Activated naive CD8-positive, alpha-beta T cell treated with anti-CD3 and anti-CD28 coated beads for 36 hours (primary cell): ENCODE results near the gene CDH11. TPM values are rescaled to one million over a fixed set of nuclear protein-coding genes. Genes with fewer than 3 reads are reported as not detected.

Experiments used
- DNase-seq: peaks from one replicate; pipeline ENCODE4 v3.0.0; 2021
- H3K27ac Mint-ChIP-seq: one replicate; pipeline ENCODE4 v1.8.0; 2022; ENCODE audit warnings: mild to moderate bottlenecking, moderate library complexity, mixed read lengths
- H3K27me3 Mint-ChIP-seq: one replicate; pipeline ENCODE4 v1.8.0; 2022; ENCODE audit warnings: mild to moderate bottlenecking, mixed read lengths
- H3K36me3 Mint-ChIP-seq: one replicate; pipeline ENCODE4 v1.8.0; 2021; ENCODE audit warnings: mild to moderate bottlenecking, mixed read lengths
- H3K4me1 Mint-ChIP-seq: one replicate; pipeline ENCODE4 v1.8.0; 2021; ENCODE audit warnings: mixed read lengths
- H3K4me3 Mint-ChIP-seq: one replicate; pipeline ENCODE4 v1.8.0; 2022; ENCODE audit warnings: mild to moderate bottlenecking, moderate library complexity, mixed read lengths
- H3K9me3 Mint-ChIP-seq: one replicate; pipeline ENCODE4 v1.8.0; 2022; ENCODE audit warnings: mixed read lengths
- total RNA-seq, 2 experiments: library from RNA; stranded (reverse); gene quantifications; one replicate each; pipeline ENCODE4 v1.2.3, GENCODE V29; 2021

Gene CDH11
- total RNA-seq, 2 experiments from 2014 or later, result not detected

DNA sequence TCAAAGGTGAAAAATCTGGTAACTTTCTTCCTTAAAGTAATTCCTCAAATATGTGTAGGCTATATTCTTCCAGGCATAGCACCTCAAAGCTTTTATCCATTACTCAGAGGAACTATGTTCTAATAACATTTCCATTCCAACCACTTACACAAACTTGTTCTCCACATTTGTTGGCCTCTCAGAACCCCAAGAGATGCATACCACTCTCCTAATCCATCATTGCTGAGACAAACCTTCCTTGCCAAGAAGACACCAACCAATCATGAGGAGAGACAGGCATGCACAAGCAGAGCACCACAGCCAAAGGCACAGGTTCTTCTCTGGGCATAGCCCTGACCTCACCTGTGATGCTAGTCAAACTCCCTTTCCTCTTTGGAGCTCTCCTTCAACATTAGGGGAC is 20.9 kb downstream of the CDH11 start:
- H3K4me1 Mint-ChIP-seq, result no peaks in the 10 kb centered on the region
- no peak for DNase-seq
- no peak overlapping the region for H3K27ac Mint-ChIP-seq
- no peaks in the 10 kb centered on the region for H3K27me3 Mint-ChIP-seq
- no peaks in the 10 kb centered on the region for H3K9me3 Mint-ChIP-seq
- H3K4me3 Mint-ChIP-seq, result no peak overlapping the region
- H3K36me3 Mint-ChIP-seq, result no peaks in the 10 kb centered on the region

DNA sequence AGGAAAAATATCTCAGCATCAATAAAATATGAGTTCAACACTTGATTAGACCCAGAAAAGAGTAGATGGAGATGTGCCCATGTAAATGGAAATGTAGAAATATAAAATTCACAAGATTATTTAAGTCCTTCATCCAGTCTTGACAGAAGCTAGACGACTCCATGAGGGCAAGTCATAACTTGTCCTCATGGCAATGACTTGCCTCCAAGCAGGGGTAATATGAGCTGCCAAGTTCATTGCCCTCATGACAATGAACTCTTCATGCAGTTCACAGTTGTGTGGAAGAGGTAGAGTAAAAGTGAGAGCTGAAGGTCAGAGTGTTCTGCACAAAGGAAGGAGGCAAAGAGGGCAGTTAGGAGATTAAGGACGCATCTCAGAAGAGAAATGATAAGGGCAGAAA is 22.3 kb downstream of the CDH11 start:
- no peak overlapping the region for H3K27ac Mint-ChIP-seq
- no peaks in the 10 kb centered on the region for H3K36me3 Mint-ChIP-seq
- no peak for DNase-seq
- H3K9me3 Mint-ChIP-seq, result no peaks in the 10 kb centered on the region
- no peaks in the 10 kb centered on the region for H3K27me3 Mint-ChIP-seq
- H3K4me1 Mint-ChIP-seq, result no peaks in the 10 kb centered on the region
- no peak overlapping the region for H3K4me3 Mint-ChIP-seq

- no peak overlapping the region for H3K4me3 Mint-ChIP-seq
- no peak overlapping the region for H3K27ac Mint-ChIP-seq
- no peaks in the 10 kb centered on the region for H3K4me1 Mint-ChIP-seq
- H3K27me3 Mint-ChIP-seq, result no peaks in the 10 kb centered on the region
- H3K36me3 Mint-ChIP-seq, result no peaks in the 10 kb centered on the region
- H3K9me3 Mint-ChIP-seq, result no peaks in the 10 kb centered on the region
- no peak for DNase-seq
Observed at GRCh38 chr16:65098916-65099315, 22.9 kb downstream of the CDH11 start.

- H3K4me3 Mint-ChIP-seq, result no peak overlapping the region
- H3K9me3 Mint-ChIP-seq, result no peaks in the 10 kb centered on the region
- H3K4me1 Mint-ChIP-seq, result no peaks in the 10 kb centered on the region
- no peak for DNase-seq
- no peaks in the 10 kb centered on the region for H3K27me3 Mint-ChIP-seq
- no peaks in the 10 kb centered on the region for H3K36me3 Mint-ChIP-seq
- no peak overlapping the region for H3K27ac Mint-ChIP-seq
Observed at GRCh38 chr16:65097296-65097695, 24.6 kb downstream of the CDH11 start.

DNA sequence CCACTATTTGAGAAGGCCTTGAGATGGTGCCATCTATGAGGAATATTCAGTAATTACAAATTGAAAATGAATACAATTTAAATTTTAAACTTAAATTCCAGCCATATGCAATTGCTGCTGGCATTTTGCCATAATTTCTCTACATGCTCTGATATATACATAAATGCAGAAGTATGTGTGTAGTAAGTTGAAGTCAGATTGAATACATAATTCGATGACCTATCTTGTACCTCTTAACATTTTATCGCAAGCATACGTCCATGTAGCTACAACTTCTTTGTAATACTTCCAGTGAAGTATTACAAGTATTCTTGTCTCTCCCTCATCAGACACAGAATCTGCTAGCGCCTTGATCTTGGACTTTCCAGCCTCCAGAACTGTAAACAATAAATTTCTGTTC is 26.0 kb downstream of the CDH11 start:
- Mint-ChIP-seq H3K36me3 (no peaks in the 10 kb centered on the region), H3K9me3 (no peaks in the 10 kb centered on the region), H3K4me3 (no peak overlapping the region), H3K27me3 (no peaks in the 10 kb centered on the region), H3K27ac (no peak overlapping the region), H3K4me1 (no peaks in the 10 kb centered on the region)
- no peak for DNase-seq

DNA sequence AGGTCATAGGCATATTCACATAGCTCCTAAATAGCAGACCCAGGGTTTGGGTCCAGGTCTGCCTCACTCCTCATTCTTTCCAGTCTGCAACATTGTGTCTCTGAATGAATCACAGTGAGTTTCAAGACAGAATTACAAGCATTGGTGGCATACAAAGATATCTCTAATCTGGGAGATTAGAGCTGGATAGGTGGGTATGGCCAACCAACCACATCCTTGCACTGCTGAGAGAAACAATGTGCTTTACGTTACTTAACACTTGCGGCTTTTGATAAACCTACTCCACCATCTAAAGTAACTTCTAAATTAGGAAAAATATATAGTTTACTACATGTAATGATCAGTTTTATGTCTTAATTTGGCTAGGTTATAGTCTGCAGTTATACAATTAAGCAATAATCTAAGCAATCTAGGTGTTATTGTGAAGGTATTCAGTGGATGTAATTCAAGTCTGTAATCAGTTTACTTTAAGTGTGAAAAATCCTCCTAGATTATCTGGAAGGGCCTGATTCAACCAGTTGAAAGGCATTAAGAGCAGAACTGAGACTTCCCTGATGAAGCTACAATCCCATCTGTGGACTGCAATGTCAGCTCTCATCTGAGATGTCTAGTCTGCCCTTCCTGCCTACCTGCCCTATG is 26.7 kb downstream of the CDH11 start:
- H3K4me3 Mint-ChIP-seq, result no peak overlapping the region
- H3K36me3 Mint-ChIP-seq, result no peaks in the 10 kb centered on the region
- H3K9me3 Mint-ChIP-seq, result no peaks in the 10 kb centered on the region
- H3K4me1 Mint-ChIP-seq, result no peaks in the 10 kb centered on the region
- H3K27ac Mint-ChIP-seq, result no peak overlapping the region
- no peaks in the 10 kb centered on the region for H3K27me3 Mint-ChIP-seq
- DNase-seq, result no peak

DNA sequence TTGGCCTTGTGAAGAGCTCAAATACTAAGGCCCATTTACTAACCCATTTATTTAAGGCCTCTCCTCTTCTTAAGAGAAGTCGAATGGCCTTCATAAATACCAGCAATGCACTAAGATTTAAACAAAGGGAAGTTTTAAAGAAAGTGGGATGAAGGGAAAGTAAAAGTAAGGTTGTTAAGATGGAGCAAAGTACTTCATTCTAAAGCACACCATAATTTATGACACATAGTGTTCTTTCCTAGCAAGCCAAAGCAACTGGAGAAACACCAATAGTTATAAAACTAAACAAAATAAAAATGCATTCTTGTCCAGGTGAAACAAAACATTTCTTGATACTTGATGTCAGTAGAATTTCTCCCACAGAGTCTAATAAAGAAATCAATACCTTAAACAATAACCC is 27.9 kb downstream of the CDH11 start:
- no peaks in the 10 kb centered on the region for H3K9me3 Mint-ChIP-seq
- H3K4me3 Mint-ChIP-seq, result no peak overlapping the region
- no peaks in the 10 kb centered on the region for H3K36me3 Mint-ChIP-seq
- DNase-seq, result no peak
- no peak overlapping the region for H3K27ac Mint-ChIP-seq
- no peaks in the 10 kb centered on the region for H3K4me1 Mint-ChIP-seq
- H3K27me3 Mint-ChIP-seq, result no peaks in the 10 kb centered on the region

- DNase-seq, result no peak
- Mint-ChIP-seq H3K27me3 (no peaks in the 10 kb centered on the region), H3K4me1 (no peaks in the 10 kb centered on the region), H3K36me3 (no peaks in the 10 kb centered on the region), H3K4me3 (no peak overlapping the region), H3K27ac (no peak overlapping the region), H3K9me3 (peaks cover 2% of the 10 kb centered on the region)
Observed at GRCh38 chr16:65083164-65083857, 38.6 kb downstream of the CDH11 start.

GRCh38 chr16:65079549-65079948 is 42.3 kb downstream of the CDH11 start:
- no peaks in the 10 kb centered on the region for H3K4me1 Mint-ChIP-seq
- DNase-seq, result no peak
- H3K27ac Mint-ChIP-seq, result no peak overlapping the region
- H3K4me3 Mint-ChIP-seq, result no peak overlapping the region
- H3K9me3 Mint-ChIP-seq, result peaks cover 5% of the 10 kb centered on the region
- no peaks in the 10 kb centered on the region for H3K27me3 Mint-ChIP-seq
- H3K36me3 Mint-ChIP-seq, result no peaks in the 10 kb centered on the region

- Mint-ChIP-seq H3K4me3 (no peak overlapping the region), H3K27me3 (no peaks in the 10 kb centered on the region), H3K4me1 (no peaks in the 10 kb centered on the region), H3K9me3 (peaks cover 5% of the 10 kb centered on the region), H3K36me3 (no peaks in the 10 kb centered on the region), H3K27ac (no peak overlapping the region)
- DNase-seq, result no peak
Observed at GRCh38 chr16:65077181-65077580, 44.7 kb downstream of the CDH11 start.

GRCh38 chr16:65075877-65076276 is 46.0 kb downstream of the CDH11 start:
- H3K4me1 Mint-ChIP-seq, result no peaks in the 10 kb centered on the region
- no peaks in the 10 kb centered on the region for H3K27me3 Mint-ChIP-seq
- H3K9me3 Mint-ChIP-seq, result peaks cover 4% of the 10 kb centered on the region
- DNase-seq, result no peak
- H3K36me3 Mint-ChIP-seq, result no peaks in the 10 kb centered on the region
- H3K27ac Mint-ChIP-seq, result no peak overlapping the region
- no peak overlapping the region for H3K4me3 Mint-ChIP-seq

GRCh38 chr16:65071433-65072311 is 50.2 kb downstream of the CDH11 start:
- H3K4me1 Mint-ChIP-seq, result no peaks in the 10 kb centered on the region
- no peak for DNase-seq
- H3K9me3 Mint-ChIP-seq, result peaks cover 3% of the 10 kb centered on the region
- no peak overlapping the region for H3K27ac Mint-ChIP-seq
- H3K27me3 Mint-ChIP-seq, result no peaks in the 10 kb centered on the region
- no peaks in the 10 kb centered on the region for H3K36me3 Mint-ChIP-seq
- no peak overlapping the region for H3K4me3 Mint-ChIP-seq

DNA sequence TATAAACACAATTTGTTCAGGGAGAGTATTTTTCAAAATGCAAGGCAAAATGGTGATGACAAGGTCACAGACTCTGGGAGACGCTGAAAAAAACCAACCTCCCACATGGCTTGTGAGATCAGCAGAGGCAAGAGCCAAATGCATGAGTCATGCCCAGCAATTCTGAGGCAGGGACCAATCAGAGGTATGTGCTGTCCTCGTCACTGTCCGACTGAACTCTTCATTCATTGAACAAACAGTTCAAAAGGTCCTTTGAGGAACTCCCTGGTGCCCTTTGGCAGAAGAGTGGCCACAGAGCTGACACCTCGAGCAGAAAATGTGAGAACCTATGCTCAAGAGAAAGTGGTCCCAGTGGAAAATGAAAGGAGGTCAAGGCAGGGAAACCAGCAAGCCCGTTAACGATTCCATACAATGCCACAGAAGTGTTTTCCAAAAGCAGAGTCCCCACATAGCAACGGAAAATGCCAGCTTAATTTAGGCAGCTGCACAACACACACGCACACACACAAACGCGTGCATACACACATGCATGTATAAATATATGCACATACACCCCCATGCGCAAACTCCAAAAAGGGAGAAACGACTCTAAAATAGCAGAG is 50.9 kb downstream of the CDH11 start:
- Mint-ChIP-seq H3K27ac (no peak overlapping the region), H3K4me1 (no peaks in the 10 kb centered on the region), H3K9me3 (peaks cover 3% of the 10 kb centered on the region), H3K36me3 (no peaks in the 10 kb centered on the region), H3K4me3 (no peak overlapping the region), H3K27me3 (no peaks in the 10 kb centered on the region)
- DNase-seq, result no peak

- Mint-ChIP-seq H3K27me3 (no peaks in the 10 kb centered on the region), H3K4me1 (no peaks in the 10 kb centered on the region), H3K36me3 (no peaks in the 10 kb centered on the region), H3K27ac (no peak overlapping the region), H3K9me3 (peaks cover 3% of the 10 kb centered on the region), H3K4me3 (no peak overlapping the region)
- DNase-seq, result no peak
Observed at GRCh38 chr16:65069766-65070165, 52.1 kb downstream of the CDH11 start.

DNA sequence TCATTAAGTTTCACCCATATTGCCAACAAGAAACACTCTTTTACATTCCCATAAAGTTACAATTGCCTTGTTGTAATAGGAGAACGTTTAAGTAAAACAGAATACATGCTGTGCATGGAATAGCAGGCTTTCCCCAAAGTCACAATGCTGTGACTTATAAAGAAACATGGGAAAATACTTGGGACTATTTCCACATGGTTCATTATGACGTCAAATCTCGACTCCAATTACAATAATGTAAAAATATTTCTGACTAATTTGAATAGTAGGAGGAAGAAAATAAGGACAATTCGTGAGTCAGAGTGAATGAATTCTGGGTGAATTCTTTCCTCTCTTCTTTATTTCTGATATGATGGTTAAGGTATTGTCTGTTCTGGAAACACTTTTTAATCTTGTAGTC is 52.8 kb downstream of the CDH11 start:
- H3K4me1 Mint-ChIP-seq, result no peaks in the 10 kb centered on the region

More for the DNA sequence above, 52.8 kb downstream of the CDH11 start:
- Mint-ChIP-seq H3K27ac (no peak overlapping the region), H3K4me3 (no peak overlapping the region), H3K36me3 (no peaks in the 10 kb centered on the region), H3K27me3 (no peaks in the 10 kb centered on the region), H3K9me3 (peaks cover 3% of the 10 kb centered on the region)
- no peak for DNase-seq
